Stimulated activated CD8-positive, alpha-beta memory T cell treated with anti-CD3 and anti-CD28 coated beads, Interleukin-2, amount 100 ng/mL, for 48 hours (primary cell): ENCODE measurements around the gene FIGN.

ENCODE experiments used
- DNase-seq, 2 donors: peaks; one replicate each; pipeline ENCODE4 v3.0.0-alpha.2; 2020; ENCODE audit warnings: low read depth in 2 of 2

FIGN gene

GRCh38 chr2:163737190-163737439 lies 1.3 kb upstream of the FIGN start:
- DNase-seq: no peak

- DNase-seq: no peak
These were observed 803 bp upstream of the FIGN start for GRCh38 chr2:163736433-163737189.

GRCh38 chr2:163734881-163735684 lies 725 bp downstream of the FIGN start:
- no peak for DNase-seq

- no peak for DNase-seq
These were observed 1.4 kb downstream of the FIGN start for GRCh38 chr2:163734401-163734800.

- DNase-seq: no peak
These were observed 1.9 kb downstream of the FIGN start for GRCh38 chr2:163733956-163734355.

GRCh38 chr2:163733301-163733938 lies 2.4 kb downstream of the FIGN start:
- no peak for DNase-seq

- no peak for DNase-seq
These were observed 3.1 kb downstream of the FIGN start for GRCh38 chr2:163732727-163733126.

- DNase-seq: no peak
These were observed 4.1 kb downstream of the FIGN start for GRCh38 chr2:163731735-163732134.

GRCh38 chr2:163730556-163730955 lies 5.3 kb downstream of the FIGN start:
- DNase-seq: no peak

- no peak for DNase-seq
These were observed 6.1 kb downstream of the FIGN start for GRCh38 chr2:163729636-163730273.

- DNase-seq: no peak
These were observed 11.9 kb downstream of the FIGN start for GRCh38 chr2:163723881-163724280.

GRCh38 chr2:163723348-163723747 lies 12.5 kb downstream of the FIGN start:
- no peak for DNase-seq

GRCh38 chr2:163719331-163719730 lies 16.5 kb downstream of the FIGN start:
- DNase-seq: no peak

GRCh38 chr2:163717993-163718680 lies 17.7 kb downstream of the FIGN start:
- DNase-seq: no peak

- DNase-seq: no peak
These were observed 18.3 kb downstream of the FIGN start for GRCh38 chr2:163717515-163717914.

- no peak for DNase-seq
These were observed 19.7 kb downstream of the FIGN start for GRCh38 chr2:163716101-163716500.

- DNase-seq: no peak
These were observed 20.1 kb downstream of the FIGN start for GRCh38 chr2:163715668-163716067.

GRCh38 chr2:163715199-163715598 lies 20.6 kb downstream of the FIGN start:
- DNase-seq: no peak

GRCh38 chr2:163713534-163714311 lies 22.1 kb downstream of the FIGN start:
- no peak for DNase-seq

GRCh38 chr2:163711699-163712098 lies 24.1 kb downstream of the FIGN start:
- no peak for DNase-seq

- no peak for DNase-seq
These were observed 24.6 kb downstream of the FIGN start for GRCh38 chr2:163711258-163711657.
